GM21515 (cell line): Measurements from ENCODE around the gene TRPV6.

Experiments used
- ATAC-seq: cut with Tn5 transposase; IDR thresholded peaks from one replicate; pipeline ENCODE4 v1.9.1; 2021; ENCODE audit not compliant: unreplicated experiment

The TRPV6 gene

GRCh38 chr7:142870566-142871259, 14.8 kb downstream of the TRPV6 start:
- no peak for ATAC-seq

- no peak for ATAC-seq
Observed at GRCh38 chr7:142870147-142870559, 15.4 kb downstream of the TRPV6 start.

DNA sequence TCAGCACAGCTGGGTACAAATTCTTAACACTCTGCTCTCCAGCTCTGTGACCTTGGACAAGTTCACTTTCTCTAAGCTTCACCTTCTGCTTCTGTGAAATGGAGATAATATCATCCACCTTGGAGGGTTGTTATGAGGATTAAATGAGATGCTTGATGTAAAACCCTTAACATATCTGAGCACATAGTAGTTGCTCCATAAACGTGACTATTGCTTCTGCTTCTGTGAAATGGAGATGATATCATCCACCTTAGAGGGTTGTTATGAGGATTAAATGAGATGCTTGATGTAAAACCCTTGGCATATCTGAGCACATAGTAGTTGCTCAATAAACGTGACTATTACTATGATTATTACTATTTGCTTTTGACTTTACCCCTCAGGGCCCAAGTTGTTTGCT, 16.1 kb downstream of the TRPV6 start:
- no peak for ATAC-seq

DNA sequence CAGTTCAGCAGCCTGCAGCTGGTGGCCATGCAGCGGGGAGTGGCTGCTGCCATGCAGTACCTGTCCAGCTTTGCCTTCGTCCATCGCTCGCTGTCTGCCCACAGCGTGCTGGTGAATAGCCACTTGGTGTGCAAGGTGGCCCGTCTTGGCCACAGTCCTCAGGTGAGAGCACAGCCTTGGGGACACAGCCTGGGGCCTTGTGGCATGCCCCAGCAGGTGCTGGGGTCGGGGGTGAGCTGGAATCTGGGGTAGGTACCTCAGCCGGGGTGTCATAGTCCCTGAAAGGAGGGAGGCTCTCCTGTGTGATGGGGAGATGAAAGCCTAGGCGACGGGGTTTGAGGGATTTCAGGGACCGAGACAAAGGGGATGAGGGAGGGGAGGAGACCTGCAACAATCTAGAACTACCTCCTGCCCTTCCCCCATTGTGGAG, 16.5 kb downstream of the TRPV6 start:
- ATAC-seq, result no peak

DNA sequence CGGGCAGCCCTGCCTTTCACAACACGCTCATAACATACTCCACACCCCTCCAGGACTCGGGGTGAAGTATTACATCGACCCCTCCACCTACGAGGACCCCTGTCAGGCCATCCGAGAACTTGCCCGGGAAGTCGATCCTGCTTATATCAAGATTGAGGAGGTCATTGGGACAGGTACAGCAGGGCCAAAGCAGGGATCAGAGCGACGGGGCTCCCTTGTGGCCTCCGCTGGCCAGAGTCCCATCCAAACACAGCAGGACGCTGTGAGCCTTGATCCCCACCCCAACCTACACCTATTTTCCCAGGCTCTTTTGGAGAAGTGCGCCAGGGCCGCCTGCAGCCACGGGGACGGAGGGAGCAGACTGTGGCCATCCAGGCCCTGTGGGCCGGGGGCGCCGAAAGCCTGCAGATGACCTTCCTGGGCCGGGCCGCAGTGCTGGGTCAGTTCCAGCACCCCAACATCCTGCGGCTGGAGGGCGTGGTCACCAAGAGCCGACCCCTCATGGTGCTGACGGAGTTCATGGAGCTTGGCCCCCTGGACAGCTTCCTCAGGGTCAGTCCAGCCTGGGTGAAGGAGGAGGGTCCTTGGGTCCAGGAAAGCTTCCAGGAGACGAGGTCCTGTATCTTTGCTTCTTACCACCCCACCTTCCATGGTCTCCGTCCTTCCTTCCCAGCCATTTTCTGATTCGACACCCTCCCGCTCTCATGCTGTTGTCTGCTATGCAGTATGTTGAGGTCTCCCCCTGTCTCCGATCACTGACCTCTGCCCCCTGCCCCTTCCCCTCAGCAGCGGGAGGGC, 17.2 kb downstream of the TRPV6 start:
- ATAC-seq, result no peak

DNA sequence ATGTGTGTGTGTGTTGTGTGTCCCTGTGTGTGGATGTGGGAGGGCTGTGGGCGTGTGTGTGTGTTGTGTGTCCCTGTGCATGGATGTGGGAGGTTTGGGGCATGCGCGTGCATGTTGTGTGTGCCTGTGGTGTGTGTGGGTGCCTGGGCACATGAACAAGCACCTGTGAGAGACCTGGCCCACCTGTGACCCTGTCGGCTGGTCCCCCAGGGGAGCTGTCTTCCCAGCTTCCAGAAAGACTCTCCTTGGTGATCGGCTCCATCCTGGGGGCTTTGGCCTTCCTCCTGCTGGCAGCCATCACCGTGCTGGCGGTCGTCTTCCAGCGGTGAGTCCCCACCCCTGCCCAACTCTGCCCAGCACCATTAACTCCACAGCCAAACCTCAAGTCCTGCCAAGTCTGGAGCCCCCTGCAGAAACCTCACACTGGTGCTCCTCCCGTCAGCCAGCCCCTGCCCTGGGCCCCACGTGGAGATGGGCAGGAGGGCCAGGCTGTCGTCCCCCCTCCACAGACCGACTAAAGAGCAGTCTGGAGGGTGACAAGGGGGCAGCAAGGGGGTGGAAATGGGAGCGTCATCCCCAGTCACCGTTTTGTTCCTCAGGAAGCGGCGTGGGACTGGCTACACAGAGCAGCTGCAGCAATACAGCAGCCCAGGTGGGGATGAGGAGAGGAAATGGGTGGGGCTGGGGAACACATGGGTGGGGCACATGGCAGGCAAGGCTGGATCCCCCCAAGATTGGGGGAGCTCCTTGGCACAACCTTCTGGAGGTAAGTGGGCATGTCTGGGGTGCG, 18.0 kb downstream of the TRPV6 start:
- ATAC-seq, result no peak

DNA sequence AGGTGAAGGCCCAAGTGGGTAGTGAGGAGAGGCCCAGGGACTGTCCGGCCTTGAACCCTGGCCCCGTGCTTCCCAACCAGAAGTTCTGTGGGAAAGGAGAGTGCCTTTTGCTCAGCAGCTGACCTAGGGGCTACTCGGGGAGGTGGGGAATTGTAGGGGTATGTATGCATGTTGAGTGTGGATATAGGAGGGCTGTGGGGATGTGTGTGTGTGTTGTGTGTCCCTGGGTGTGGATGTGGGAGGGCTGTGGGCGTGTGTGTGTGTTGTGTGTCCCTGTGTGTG, 18.5 kb downstream of the TRPV6 start:
- no peak for ATAC-seq

GRCh38 chr7:142866361-142867096, 19.0 kb downstream of the TRPV6 start:
- no peak for ATAC-seq

DNA sequence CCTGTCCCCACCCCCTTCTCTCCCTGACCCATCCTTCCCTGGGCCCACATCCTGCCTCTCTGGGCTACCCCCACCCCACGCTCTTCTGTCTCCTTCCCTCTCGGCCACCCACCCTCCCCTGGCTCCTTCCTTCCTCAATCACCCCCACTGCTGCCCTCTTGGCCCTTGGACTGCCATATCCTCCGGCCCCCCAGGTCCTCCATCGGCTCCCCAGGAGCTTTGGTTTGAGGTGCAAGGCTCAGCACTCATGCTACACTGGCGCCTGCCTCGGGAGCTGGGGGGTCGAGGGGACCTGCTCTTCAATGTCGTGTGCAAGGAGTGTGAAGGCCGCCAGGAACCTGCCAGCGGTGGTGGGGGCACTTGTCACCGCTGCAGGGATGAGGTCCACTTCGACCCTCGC, 19.8 kb downstream of the TRPV6 start:
- ATAC-seq, result no peak

GRCh38 chr7:142864980-142865747, 20.4 kb downstream of the TRPV6 start:
- ATAC-seq, result no peak

- no peak for ATAC-seq
Observed at GRCh38 chr7:142863891-142864685, 21.5 kb downstream of the TRPV6 start.

DNA sequence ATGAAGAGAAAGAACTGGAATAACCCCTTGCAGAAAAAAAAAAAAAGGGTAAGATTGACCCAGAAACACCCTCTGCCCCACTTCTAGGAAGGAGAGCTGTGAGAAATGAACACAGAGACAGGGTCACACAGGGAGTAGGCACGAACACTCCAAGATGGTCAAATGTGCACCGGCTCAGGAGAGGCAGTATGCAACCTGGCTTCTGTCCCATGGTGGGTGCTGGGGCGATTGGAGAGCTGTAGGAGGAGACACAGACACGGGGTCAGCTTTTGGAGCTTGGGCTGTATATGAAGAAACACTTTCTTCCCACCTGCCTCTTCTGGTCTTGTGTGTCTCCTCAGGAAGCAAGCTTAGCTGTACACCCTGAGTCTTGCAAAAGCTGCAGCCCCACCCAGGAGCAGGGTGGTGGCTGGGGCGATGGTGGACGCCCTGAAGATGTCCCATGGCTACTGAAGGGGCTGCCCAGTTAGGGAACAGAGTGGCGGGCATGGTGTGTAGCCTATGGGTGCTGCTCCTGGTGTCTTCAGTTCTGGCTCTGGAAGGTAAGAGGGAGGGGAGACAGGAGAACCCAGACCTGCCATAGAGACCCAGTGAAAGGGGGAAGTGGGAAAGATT, 22.7 kb downstream of the TRPV6 start:
- no peak for ATAC-seq

DNA sequence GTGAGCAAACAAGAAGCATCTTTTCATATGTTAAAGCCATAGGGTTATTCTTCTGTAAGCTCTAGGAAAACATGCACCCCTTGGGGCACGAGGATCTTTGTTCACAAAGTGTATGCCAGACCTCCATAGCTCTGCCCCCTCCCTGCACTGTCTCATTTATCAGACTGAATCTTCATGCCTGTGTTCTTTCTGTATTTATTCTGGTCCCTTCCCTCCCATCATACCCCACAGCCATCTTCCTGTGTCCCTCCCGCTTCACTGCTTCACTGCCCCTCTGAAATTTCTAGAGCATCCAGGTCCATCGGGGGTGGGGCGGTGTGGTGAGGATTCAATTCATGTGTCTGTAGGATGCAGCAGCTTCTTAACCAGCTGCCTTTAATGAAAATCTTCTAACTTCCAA, 23.2 kb downstream of the TRPV6 start:
- no peak for ATAC-seq

- ATAC-seq, result no peak
Observed at GRCh38 chr7:142860968-142861367, 24.6 kb downstream of the TRPV6 start.

- ATAC-seq, result no peak
Observed at GRCh38 chr7:142859829-142860228, 25.7 kb downstream of the TRPV6 start.

DNA sequence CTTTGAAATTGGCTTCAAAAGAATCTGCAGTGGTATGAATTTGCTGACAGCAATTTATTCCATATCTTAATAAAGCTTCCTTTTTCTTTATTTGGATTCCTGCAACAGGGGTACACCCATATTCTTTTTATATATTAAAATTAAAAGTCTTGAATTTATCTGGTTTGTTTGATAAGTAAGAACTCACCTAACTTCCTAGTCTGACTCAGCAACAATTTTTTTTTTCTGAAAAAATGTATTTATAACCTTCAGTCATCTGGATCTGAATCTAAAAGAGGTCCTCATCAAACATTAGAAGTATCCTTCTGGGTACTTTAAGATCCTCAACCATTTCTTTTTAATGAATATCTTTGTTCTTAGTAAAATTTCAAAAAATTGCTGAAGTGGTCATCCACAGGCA, 26.1 kb downstream of the TRPV6 start:
- ATAC-seq, result no peak

DNA sequence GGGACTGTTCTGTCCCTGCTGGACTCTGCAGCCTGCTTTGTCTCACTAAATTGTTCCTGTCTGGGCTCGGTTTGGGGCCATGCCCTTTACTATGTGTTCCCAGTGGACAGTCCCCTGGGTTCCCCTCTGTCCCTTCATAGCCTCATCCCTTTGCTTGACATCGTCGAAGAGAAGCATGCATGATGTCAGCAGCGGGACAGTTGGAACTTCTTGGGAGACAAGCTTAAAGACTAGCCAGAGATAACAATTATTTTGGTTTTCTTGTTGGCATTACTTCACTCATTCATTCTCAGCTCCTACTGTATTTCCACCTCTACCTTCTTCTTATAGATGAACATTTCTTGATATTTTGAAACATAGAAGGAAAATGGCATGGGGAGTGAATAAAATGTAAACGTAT, 27.9 kb downstream of the TRPV6 start:
- no peak for ATAC-seq

GRCh38 chr7:142856565-142857245, 28.8 kb downstream of the TRPV6 start:
- no peak for ATAC-seq
